NCI-H187 (cell line): ENCODE data around the gene ALG1L2.
"Not testable (repeated sequence)": the region's sequence is repeated elsewhere in the genome, so short reads cannot be mapped to it uniquely, and the experiment has no call there.

Experiments
- DNase-seq, 2 experiments: peaks; one replicate each; lab custom pipeline; 2025; lab: John Stamatoyannopoulos, UW

The ALG1L2 gene

DNA sequence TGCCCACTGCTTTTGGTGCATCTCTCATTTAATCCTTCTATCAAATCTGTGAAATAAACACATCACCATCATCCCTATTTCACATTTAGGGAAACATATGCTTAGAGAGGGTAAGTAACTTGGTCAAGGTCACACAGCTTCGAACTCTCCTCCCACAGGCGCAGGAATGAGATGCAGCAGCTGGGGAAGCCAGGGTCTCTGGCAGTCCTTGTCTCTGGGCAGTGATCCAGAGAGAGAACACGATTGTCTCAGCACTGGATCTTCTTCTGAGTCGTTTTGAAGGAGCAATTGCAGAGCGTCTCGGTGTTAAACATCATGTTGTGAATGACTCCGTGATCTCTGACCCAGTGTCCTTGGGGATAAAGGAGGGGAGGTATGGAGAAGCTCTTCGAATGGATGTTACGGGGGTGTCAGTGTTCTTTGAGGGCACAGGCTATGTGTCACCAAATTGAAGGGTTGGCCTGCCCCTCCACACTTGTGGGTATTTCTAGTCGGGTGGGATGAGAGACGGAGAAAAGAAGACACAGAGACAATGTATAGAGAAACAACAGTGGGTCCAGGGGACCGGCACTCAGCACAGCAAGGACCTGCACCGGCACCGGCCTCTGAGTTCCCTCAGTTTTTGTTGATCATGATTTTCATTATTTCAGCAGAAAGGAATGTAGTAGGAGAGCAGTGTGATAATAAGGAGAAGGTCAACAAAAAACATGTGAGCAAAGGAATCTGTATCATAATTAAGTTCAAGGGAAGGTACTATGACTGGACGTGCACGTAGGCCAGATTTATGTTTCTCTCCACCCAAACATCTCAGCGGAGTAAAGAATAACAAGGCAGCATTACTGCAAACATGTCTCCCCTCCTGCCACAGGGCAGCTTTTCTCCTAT, 41.5 kb downstream of the ALG1L2 start:
- DNase-seq = not testable (repeated sequence)

DNA sequence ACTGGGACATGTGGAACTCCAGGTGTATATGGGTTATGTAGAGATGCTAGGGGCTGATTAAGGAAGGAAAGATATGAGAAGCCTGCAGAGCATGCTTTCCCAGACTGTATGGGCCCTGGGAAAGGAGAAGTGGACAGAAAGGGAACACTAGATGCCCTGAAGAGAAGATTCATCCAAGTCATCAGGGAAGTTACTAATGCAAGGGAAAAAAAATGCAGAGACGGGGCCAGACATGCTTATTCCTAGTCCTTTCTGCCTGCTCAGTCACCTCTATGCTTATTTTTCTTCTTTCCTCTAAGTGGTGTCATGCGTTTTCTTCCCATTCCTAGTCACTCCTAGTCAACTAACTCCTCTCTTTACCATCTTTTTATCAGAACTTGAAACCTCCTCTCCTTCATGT, 43.8 kb downstream of the ALG1L2 start:
- DNase-seq = not testable (repeated sequence)

DNA sequence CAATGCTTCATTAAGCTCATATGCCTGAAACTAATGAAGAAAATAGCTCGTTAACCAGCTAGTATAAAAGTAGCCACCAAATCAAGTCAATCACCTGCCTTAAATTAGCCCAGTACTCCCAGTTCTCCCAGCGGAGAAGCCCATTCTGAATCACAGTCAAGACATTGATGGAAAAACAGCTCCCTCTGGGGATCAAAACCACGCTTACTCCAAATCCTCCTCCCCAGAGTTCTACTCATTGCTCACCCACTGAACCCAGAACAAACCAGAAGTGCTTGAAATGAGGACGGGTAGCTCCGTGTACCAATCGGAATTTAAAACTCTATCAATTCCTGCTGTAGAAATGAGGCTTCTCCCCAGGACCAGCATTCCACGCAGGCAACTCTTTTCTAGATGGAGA, 54.7 kb downstream of the ALG1L2 start:
- DNase-seq = not testable (repeated sequence)

- not testable (repeated sequence) for DNase-seq
Measured at GRCh38 chr3:130137685-130138084, 56.1 kb downstream of the ALG1L2 start.

DNA sequence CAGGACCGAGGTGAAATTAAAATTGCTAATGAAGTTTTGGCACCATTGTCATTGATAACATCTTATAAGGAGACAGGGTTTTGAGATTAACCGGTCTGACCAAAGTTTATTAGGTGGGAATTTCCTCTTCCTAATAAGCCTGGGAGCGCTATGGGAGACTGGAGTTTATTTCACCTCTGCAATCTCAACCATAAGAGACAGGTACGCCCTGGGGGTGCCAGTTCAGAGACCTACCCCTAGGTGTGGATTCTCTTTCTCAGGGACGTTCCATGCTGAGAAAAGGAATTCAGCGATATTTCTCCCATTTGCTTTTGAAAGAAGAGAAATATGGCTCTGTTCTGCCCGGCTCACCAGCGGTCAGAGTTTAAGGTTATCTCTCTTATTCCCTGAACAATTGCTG, 57.4 kb downstream of the ALG1L2 start:
- not testable (repeated sequence) for DNase-seq

GRCh38 chr3:130140756-130141155, 59.1 kb downstream of the ALG1L2 start:
- not testable (repeated sequence) for DNase-seq

- DNase-seq = not testable (repeated sequence)
Measured at GRCh38 chr3:130143648-130144327, 62.2 kb downstream of the ALG1L2 start.

GRCh38 chr3:130144328-130144650, 62.7 kb downstream of the ALG1L2 start:
- not testable (repeated sequence) for DNase-seq

DNA sequence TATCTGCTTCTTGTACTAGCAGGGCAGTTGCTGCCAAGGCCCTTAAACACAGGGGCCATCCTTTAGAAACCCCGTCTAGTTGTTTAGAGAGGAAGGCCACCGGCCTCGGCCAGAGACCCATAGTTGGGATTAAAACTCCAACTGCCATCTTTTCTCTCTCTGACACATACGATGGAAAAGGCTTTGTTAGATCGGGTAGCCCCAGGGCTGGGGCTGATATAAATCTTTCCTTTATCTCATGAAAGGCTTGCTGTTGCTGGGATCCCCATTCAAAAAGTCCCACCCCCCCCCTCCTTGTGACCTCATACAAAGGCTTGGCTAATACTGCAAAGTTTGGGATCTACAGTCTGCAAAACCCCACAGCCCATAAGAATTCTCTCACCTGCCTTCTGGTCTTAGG, 63.8 kb downstream of the ALG1L2 start:
- DNase-seq = not testable (repeated sequence)

DNA sequence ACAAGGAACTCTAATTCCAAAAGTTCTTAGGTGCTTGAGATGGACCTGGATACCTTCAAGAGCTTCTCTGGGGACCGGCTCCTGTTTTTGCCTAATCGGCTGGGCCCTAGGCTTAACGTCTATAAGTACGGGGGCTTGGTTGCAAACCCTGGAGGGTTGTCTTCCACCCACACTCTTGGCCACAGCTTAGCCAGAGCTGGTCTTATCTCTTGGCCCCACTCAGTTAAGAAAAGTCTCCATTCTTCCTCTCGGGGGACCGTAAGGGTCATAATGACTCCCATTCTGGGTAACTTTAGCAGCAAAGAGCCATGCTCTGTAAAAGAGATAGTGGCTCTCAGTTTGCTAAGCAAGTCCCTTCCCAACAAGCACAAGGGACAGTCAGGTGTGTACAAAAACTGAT, 64.8 kb downstream of the ALG1L2 start:
- not testable (repeated sequence) for DNase-seq
